GM19463 (cell line): ENCODE results near the gene PIK3R6.
"Not testable (repeated sequence)": the region's sequence is repeated elsewhere in the genome, so short reads cannot be mapped to it uniquely, and the experiment has no call there.

Experiments
- ATAC-seq: cut with Tn5 transposase; IDR thresholded peaks from one replicate; pipeline ENCODE4 v1.9.1; 2021; ENCODE audit warnings: mild to moderate bottlenecking, moderate library complexity; ENCODE audit not compliant: unreplicated experiment

The PIK3R6 gene

GRCh38 chr17:8829036-8829941 lies 38.2 kb downstream of the PIK3R6 start:
- ATAC-seq: no peak

GRCh38 chr17:8828517-8828875 lies 39.0 kb downstream of the PIK3R6 start:
- no peak for ATAC-seq

GRCh38 chr17:8826808-8827435 lies 40.6 kb downstream of the PIK3R6 start:
- ATAC-seq: no peak

GRCh38 chr17:8825802-8826201 lies 41.7 kb downstream of the PIK3R6 start:
- no peak for ATAC-seq

- no peak for ATAC-seq
These were observed 44.2 kb downstream of the PIK3R6 start for GRCh38 chr17:8823279-8823678.

- no peak for ATAC-seq
These were observed 45.0 kb downstream of the PIK3R6 start for GRCh38 chr17:8822401-8823035.

GRCh38 chr17:8821446-8822105 lies 45.9 kb downstream of the PIK3R6 start:
- no peak for ATAC-seq

- no peak for ATAC-seq
These were observed 47.0 kb downstream of the PIK3R6 start for GRCh38 chr17:8820311-8821010.

- ATAC-seq: no peak
These were observed 48.7 kb downstream of the PIK3R6 start for GRCh38 chr17:8818654-8819330.

GRCh38 chr17:8818047-8818446 lies 49.4 kb downstream of the PIK3R6 start:
- no peak for ATAC-seq

GRCh38 chr17:8806926-8807550 lies 60.4 kb downstream of the PIK3R6 start:
- ATAC-seq: peak; percentile 80

GRCh38 chr17:8806253-8806925 lies 61.1 kb downstream of the PIK3R6 start:
- no peak for ATAC-seq

- ATAC-seq: not testable (repeated sequence)
These were observed 62.1 kb downstream of the PIK3R6 start for GRCh38 chr17:8805396-8805795.

GRCh38 chr17:8803531-8804420 lies 63.7 kb downstream of the PIK3R6 start:
- no peak for ATAC-seq

- no peak for ATAC-seq
These were observed 66.2 kb downstream of the PIK3R6 start for GRCh38 chr17:8801135-8801840.

- no peak for ATAC-seq
These were observed 66.8 kb downstream of the PIK3R6 start for GRCh38 chr17:8800656-8801055.

GRCh38 chr17:8799570-8800212 lies 67.8 kb downstream of the PIK3R6 start:
- ATAC-seq: no peak
